Ishikawa (cell line): ENCODE results near the gene DDX31.

Source experiments
- CEBPB ChIP-seq: IDR thresholded peaks from 2 replicates; pipeline ENCODE4 v1.6.1; 2012
- CREB1 ChIP-seq: IDR thresholded peaks from 2 replicates; pipeline ENCODE4 v1.6.1; 2012; ENCODE audit warnings: low read depth
- EP300 ChIP-seq: IDR thresholded peaks from 2 replicates; pipeline ENCODE4 v1.6.1; 2012; ENCODE audit warnings: borderline replicate concordance
- NFIC ChIP-seq: IDR thresholded peaks from 2 replicates; pipeline ENCODE4 v1.6.1; 2012
- RAD21 ChIP-seq: IDR thresholded peaks from 2 replicates; pipeline ENCODE4 v1.6.1; 2012; ENCODE audit warnings: low read depth
- TAF1 ChIP-seq: IDR thresholded peaks from 2 replicates; pipeline ENCODE4 v1.6.1; 2012; ENCODE audit warnings: low read depth, mild to moderate bottlenecking
- TEAD4 ChIP-seq: IDR thresholded peaks from 2 replicates; pipeline ENCODE4 v1.6.1; 2012
- YY1 ChIP-seq: IDR thresholded peaks from 2 replicates; pipeline ENCODE4 v1.6.1; 2012; ENCODE audit warnings: low read depth
- TF ChIP-seq, protein P1 (sequence below): IDR thresholded peaks from 2 replicates; pipeline ENCODE4 v1.6.1; 2012

- no peak for TF ChIP-seq TAF1
- TF ChIP-seq, protein P1, sequence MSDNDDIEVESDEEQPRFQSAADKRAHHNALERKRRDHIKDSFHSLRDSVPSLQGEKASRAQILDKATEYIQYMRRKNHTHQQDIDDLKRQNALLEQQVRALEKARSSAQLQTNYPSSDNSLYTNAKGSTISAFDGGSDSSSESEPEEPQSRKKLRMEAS = no peak
- TF ChIP-seq EP300 = no peak
- TF ChIP-seq RAD21 = no peak
- no peak for TF ChIP-seq NFIC
- TF ChIP-seq YY1 = no peak
- TF ChIP-seq CREB1 = no peak
- TF ChIP-seq TEAD4 = no peak
- TF ChIP-seq CEBPB = no peak
Observed at GRCh38 chr9:132583584-132584304, 86.0 kb downstream of the DDX31 start.
